A549 (cell line): ENCODE measurements around the gene DUS3L. TPM values are rescaled to one million over a fixed set of nuclear protein-coding genes. Genes with fewer than 3 reads are reported as not detected.

ENCODE experiments used
- ATAC-seq, 2 experiments: fragments of 200-7000 bp in 1 of 2; fragments of >200 bp in 1 of 2; cut with Nextera tagmentation in 1 of 2; cut with Tn5 transposase in 1 of 2; 3 replicates each; pipeline versions ENCODE4 v1.8.0 to v1.9.1; 2018 to 2020; ENCODE audit warnings: mild to moderate bottlenecking in 1 of 2, moderate library complexity in 1 of 2
- CTCF ChIA-PET: fragments of 300-600 bp; sonication (Branson Sonifier 250); formaldehyde crosslinking; extraction: SDS; loops from one replicate; lab custom pipeline; 2021; ENCODE audit warnings: antibody characterized with exemption, inconsistent platforms; lab: Yijun Ruan, JAX
- POLR2A ChIA-PET: fragments of 350-600 bp; formaldehyde crosslinking; extraction: SDS; loops from one replicate; lab custom pipeline; 2021; ENCODE audit warnings: antibody characterized with exemption, inconsistent platforms; lab: Yijun Ruan, JAX
- DNase-seq, 2 experiments: peaks; one replicate each; pipeline versions ENCODE4 v3.0.0 to v3.0.0-alpha.2; 2011 to 2016; ENCODE audit warnings: low read depth in 1 of 2, low spot score in 1 of 2
- FAIRE-seq: peaks from 2 replicates; lab custom pipeline; 2011; peaks lifted over from hg19 to GRCh38; lab: Jason Lieb, UNC
- H3K27ac ChIP-seq, 2 experiments: fragments of >200 bp; sonication (Bioruptor Twin); formaldehyde crosslinking; 3 replicates each; pipeline ENCODE4 v1.5.1; 2016 to 2017
- H3K4me1 ChIP-seq: fragments of >200 bp; sonication (Bioruptor Twin); formaldehyde crosslinking; 3 replicates; pipeline ENCODE4 v1.6.1; 2016
- H3K4me2 ChIP-seq: fragments of >200 bp; sonication (Bioruptor Twin); formaldehyde crosslinking; 3 replicates; pipeline ENCODE4 v1.6.1; 2016
- H3K4me3 ChIP-seq: fragments of >200 bp; sonication (Bioruptor Twin); formaldehyde crosslinking; 3 replicates; pipeline ENCODE4 v1.5.1; 2016
- H3K9me3 ChIP-seq: fragments of >200 bp; sonication (Bioruptor Twin); formaldehyde crosslinking; 3 replicates; pipeline ENCODE4 v1.6.1; 2016
- CEBPB ChIP-seq, 2 experiments: fragments of >200 bp in 1 of 2; sonication (Bioruptor Twin) in 1 of 2; formaldehyde crosslinking in 1 of 2; IDR thresholded peaks; 2 replicates each; pipeline ENCODE4 v1.6.1; 2012 to 2016
- E2F6 ChIP-seq: IDR thresholded peaks from 2 replicates; pipeline ENCODE4 v1.6.1; 2012; ENCODE audit warnings: low read depth, borderline replicate concordance
- EHF ChIP-seq: fragments of 250-450 bp; sonication (Bioruptor Pico); IDR thresholded peaks from 2 replicates; pipeline ENCODE4 v1.5.0; 2020; ENCODE audit warnings: mild to moderate bottlenecking
- FOXS1 ChIP-seq: fragments of 250-450 bp; sonication (Bioruptor Pico); IDR thresholded peaks from 2 replicates; pipeline ENCODE4 v1.5.0; 2020; ENCODE audit warnings: mild to moderate bottlenecking, moderate library complexity
- HMGXB4 ChIP-seq: fragments of 250-450 bp; sonication (Bioruptor Pico); IDR thresholded peaks from 2 replicates; pipeline ENCODE4 v1.5.0; 2021; ENCODE audit warnings: mild to moderate bottlenecking, moderate library complexity, borderline replicate concordance
- HOXB5 ChIP-seq: fragments of 250-450 bp; sonication (Bioruptor Pico); IDR thresholded peaks from 2 replicates; pipeline ENCODE4 v1.5.0; 2020; ENCODE audit warnings: mild to moderate bottlenecking, moderate library complexity
- KDM1A ChIP-seq: fragments of 200-600 bp; sonication (generic); IDR thresholded peaks from 2 replicates; pipeline ENCODE4 v1.6.1; 2016; ENCODE audit warnings: low read depth, mild to moderate bottlenecking
- MAZ ChIP-seq: fragments of 150-350 bp; IDR thresholded peaks from 2 replicates; pipeline ENCODE4 v1.6.1; 2014; ENCODE audit warnings: antibody characterized with exemption, low read depth, low read length, borderline replicate concordance
- POLR2AphosphoS2 ChIP-seq: conservative IDR thresholded peaks from 2 replicates; pipeline ENCODE4 v1.6.1; 2012; ENCODE audit warnings: low read length, improper control_type of control experiment, inconsistent platforms
- RAD21 ChIP-seq, 2 experiments: fragments of >200 bp in 1 of 2; sonication (Bioruptor Twin) in 1 of 2; formaldehyde crosslinking in 1 of 2; IDR thresholded peaks in 1 of 2; conservative IDR thresholded peaks in 1 of 2; 2 replicates in 1 of 2; 3 replicates in 1 of 2; pipeline ENCODE4 v1.6.1; 2012 to 2018; ENCODE audit warnings: inconsistent platforms in 1 of 2
- RARB ChIP-seq: fragments of 250-450 bp; sonication (Bioruptor Pico); IDR thresholded peaks from 2 replicates; pipeline ENCODE4 v1.8.0; 2021; ENCODE audit warnings: mild to moderate bottlenecking, moderate library complexity
- RFX5 ChIP-seq: fragments of 450-650 bp; IDR thresholded peaks from 2 replicates; pipeline ENCODE4 v1.7.1; 2014; ENCODE audit warnings: antibody characterized with exemption, mild to moderate bottlenecking, moderate library complexity
- SMC3 ChIP-seq: fragments of >200 bp; sonication (Bioruptor Twin); formaldehyde crosslinking; IDR thresholded peaks from 3 replicates; pipeline ENCODE4 v1.6.1; 2018; ENCODE audit warnings: inconsistent platforms
- SREBF2 ChIP-seq: fragments of 450-650 bp; IDR thresholded peaks from 2 replicates; pipeline ENCODE4 v1.6.1; 2014; ENCODE audit warnings: mild to moderate bottlenecking, moderate library complexity
- TP53 ChIP-seq: fragments of 250-450 bp; sonication (Bioruptor Pico); IDR thresholded peaks from 2 replicates; pipeline ENCODE4 v1.5.0; 2021; ENCODE audit warnings: mild to moderate bottlenecking, moderate library complexity
- USF2 ChIP-seq: fragments of 450-650 bp; IDR thresholded peaks from 2 replicates; pipeline ENCODE4 v1.6.1; 2014; ENCODE audit warnings: antibody characterized with exemption
- WGBS: methylation state at CpG from one replicate; pipeline ENCODE4 v1.1.6; 2017; ENCODE audit errors: missing lambda C conversion rate; 5-methylcytosine and 5-hydroxymethylcytosine counted together
- polyA plus RNA-seq, 4 experiments: library from polyadenylated mRNA; depleted of rRNA in 3 of 4; stranded (reverse); fragments of >200 nt; fragmentation: RNase III in 1 of 4; extraction: RNeasy Plus Mini Kit Qiagen cat#74134 plus additional on column Dnase treatment in 1 of 4; gene quantifications; 2 replicates in 3 of 4; 3 replicates in 1 of 4; pipeline ENCODE4 v1.2.3, GENCODE V29; 2011 to 2017
- TF ChIP-seq, protein P1 (sequence below): fragments of 150-350 bp; IDR thresholded peaks from 2 replicates; pipeline ENCODE4 v1.6.1; 2014; ENCODE audit warnings: low read depth, mild to moderate bottlenecking, low read length

The DUS3L gene
- polyA plus RNA-seq, 2 of the 4 experiments (the other 2 are of a cell fraction): 16.3 to 26.9 TPM

GRCh38 chr19:5827891-5828660 lies 37.1 kb upstream of the DUS3L start (continued):
- peak; percentile 88; the same call in 1 of the 2 replicates for TF ChIP-seq E2F6

DNA sequence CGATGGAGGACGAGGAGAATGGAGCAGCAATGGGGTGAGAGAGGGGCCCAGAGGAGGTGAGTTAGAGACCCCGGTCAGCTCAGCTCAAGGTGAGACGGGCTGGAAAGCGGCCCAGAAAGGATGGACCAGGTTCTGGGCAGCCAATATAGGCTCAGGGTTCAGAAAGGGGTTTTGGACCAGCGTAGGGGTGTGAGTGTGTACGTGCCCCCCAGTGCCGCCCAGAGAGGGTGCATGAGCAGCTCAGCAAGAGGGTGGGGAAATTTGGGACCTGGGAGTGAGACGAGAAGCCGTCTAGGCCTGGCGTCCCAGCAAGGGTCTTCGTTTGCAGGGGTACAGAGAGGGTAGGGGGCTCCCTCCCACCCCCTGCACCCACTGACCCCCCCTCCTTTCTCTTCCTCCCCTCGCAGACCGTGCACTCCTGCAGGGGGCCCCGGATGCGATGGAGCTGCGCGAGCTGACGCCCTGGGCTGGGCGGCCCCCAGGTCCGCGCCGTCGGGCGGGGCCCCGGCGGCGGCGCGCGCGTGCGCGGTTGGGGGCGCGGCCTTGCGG lies 36.5 kb upstream of the DUS3L start:
- Histone ChIP-seq H3K4me2 (peak overlapping the region; percentile 89), H3K9me3 (no peaks in the 10 kb centered on the region), H3K4me1 (peaks cover 20% of the 10 kb centered on the region), H3K4me3 (peak overlapping the region; percentile 64), H3K27ac (peak overlapping the region; percentile 91 to 98)
- DNase-seq (no peak), ATAC-seq (no peak), FAIRE-seq (no peak)
- 82% methylated on average over 8 of the region's 37 CpGs for WGBS
- ChIA-PET CTCF (interaction anchor here (0.7 to 8.5 kb wide), 3 partner anchors 23 to 64 kb away, joined by 3 to 74 read pairs (median 4); partner anchors contain the start of gene NRTN), POLR2A (interaction anchor here (0.5 to 2.7 kb wide), 27 partner anchors 10 to 287 kb away, joined by 3 to 42 read pairs (median 4); partner anchors contain the start of genes DUS3L, FUT5, FUT6 and NDUFA11)
- no peak for TF ChIP-seq CEBPB (IDR thresholded peaks at IDR 0.05)
- TF ChIP-seq USF2: no peak
- TF ChIP-seq SMC3: no peak
- no peak for TF ChIP-seq RARB (CRISPR knock-in tag)
- no peak for TF ChIP-seq EHF (CRISPR knock-in tag)
- no peak for TF ChIP-seq HOXB5 (CRISPR knock-in tag)
- no peak for TF ChIP-seq TP53 (CRISPR knock-in tag)
- no peak for TF ChIP-seq POLR2AphosphoS2
- no peak for TF ChIP-seq SREBF2

DNA sequence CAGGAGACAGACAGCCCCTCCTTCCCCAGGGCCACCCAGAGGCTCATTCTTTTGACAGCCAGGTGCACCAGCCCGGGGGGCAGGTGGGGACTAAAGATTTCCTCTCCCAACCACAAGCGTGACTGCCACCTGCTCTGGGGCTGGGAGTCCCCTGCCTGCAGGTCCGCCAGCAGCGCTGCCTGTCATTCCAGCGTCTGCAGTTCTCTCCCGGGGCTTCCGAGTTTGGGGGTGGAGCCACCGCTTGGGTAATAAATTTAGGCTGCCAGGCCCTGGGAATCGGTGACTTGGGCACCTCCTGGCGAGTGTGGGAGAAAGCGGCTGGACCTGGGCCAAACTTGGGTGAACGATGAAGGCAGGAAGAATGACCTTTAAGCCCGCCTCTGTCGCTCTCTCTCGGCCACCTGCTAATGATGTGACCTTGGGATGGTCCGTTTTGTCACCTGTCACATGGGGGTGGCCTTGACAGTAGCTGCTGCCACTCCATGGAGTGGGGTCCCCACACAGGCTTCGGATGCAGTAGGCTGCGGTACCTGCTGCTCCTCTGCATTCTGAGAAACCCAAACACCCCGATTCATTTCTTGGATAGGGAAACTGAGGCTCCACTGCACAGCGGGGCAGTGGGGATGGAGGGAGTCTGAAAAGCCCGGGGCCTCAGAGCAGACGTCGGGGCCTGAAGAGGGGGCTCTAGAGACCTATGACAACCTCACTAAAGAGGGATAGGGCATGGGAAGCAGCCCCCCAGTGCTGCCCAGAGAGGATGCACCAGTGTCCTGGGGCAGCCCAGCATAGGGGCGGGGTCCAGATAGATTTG lies 35.8 kb upstream of the DUS3L start:
- FAIRE-seq: no peak
- POLR2A ChIA-PET: interaction anchor here (1.3 to 2.7 kb wide), 2 partner anchors 19 to 77 kb away, joined by 7 to 42 read pairs; partner anchors contain the start of genes NDUFA11 and VMAC
- DNase-seq: peak; percentile 65 to 70
- TF ChIP-seq RFX5 (no peak), RAD21 (conservative IDR thresholded peaks at IDR 0.05 in 1 of 2, IDR thresholded peaks at IDR 0.05 in 1 of 2) (no peak), MAZ (no peak), FOXS1 (CRISPR knock-in tag) (no peak), KDM1A (no peak), EHF (CRISPR knock-in tag) (no peak), HMGXB4 (CRISPR knock-in tag) (no peak)
- TF ChIP-seq, protein P1, sequence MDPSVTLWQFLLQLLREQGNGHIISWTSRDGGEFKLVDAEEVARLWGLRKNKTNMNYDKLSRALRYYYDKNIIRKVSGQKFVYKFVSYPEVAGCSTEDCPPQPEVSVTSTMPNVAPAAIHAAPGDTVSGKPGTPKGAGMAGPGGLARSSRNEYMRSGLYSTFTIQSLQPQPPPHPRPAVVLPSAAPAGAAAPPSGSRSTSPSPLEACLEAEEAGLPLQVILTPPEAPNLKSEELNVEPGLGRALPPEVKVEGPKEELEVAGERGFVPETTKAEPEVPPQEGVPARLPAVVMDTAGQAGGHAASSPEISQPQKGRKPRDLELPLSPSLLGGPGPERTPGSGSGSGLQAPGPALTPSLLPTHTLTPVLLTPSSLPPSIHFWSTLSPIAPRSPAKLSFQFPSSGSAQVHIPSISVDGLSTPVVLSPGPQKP: no peak
- TF ChIP-seq, all 56 proteins: peak for 0
- CTCF ChIA-PET: interaction anchor here (0.7 to 8.5 kb wide), 3 partner anchors 23 to 65 kb away, joined by 3 to 74 read pairs (median 4); partner anchors contain the start of gene NRTN
- Histone ChIP-seq H3K27ac (peak overlapping the region; percentile 91 to 98), H3K4me1 (peaks cover 26% of the 10 kb centered on the region), H3K4me3 (peak overlapping the region; percentile 64), H3K9me3 (no peaks in the 10 kb centered on the region), H3K4me2 (peak overlapping the region; percentile 89)
- ATAC-seq: peak; percentile 22 to 36; a peak in 3 of 6 replicates
- WGBS: 53% methylated on average over 4 of the region's 24 CpGs
